Glutamatergic neuron (in vitro differentiated cells): ENCODE results near the gene C5orf58. TPM values are rescaled to one million over a fixed set of nuclear protein-coding genes. Genes with fewer than 3 reads are reported as not detected.

Experiments used
- DNase-seq: peaks from one replicate; pipeline ENCODE4 v3.0.0; 2022
- H3K27ac Mint-ChIP-seq: one replicate; pipeline ENCODE4 v1.8.0; 2020; ENCODE audit warnings: mild to moderate bottlenecking, mixed read lengths, inconsistent platforms; ENCODE audit not compliant: unreplicated experiment
- H3K27me3 Mint-ChIP-seq: one replicate; pipeline ENCODE4 v1.8.0; 2020; ENCODE audit warnings: mild to moderate bottlenecking, moderate library complexity, mixed read lengths, inconsistent platforms; ENCODE audit not compliant: unreplicated experiment
- H3K36me3 Mint-ChIP-seq: one replicate; pipeline ENCODE4 v1.8.0; 2020; ENCODE audit warnings: mild to moderate bottlenecking, mixed read lengths, inconsistent platforms; ENCODE audit not compliant: unreplicated experiment
- H3K4me1 Mint-ChIP-seq: one replicate; pipeline ENCODE4 v1.8.0; 2020; ENCODE audit warnings: mild to moderate bottlenecking, low read depth, mixed read lengths, inconsistent platforms; ENCODE audit not compliant: unreplicated experiment
- H3K4me3 Mint-ChIP-seq: one replicate; pipeline ENCODE4 v1.8.0; 2020; ENCODE audit warnings: mild to moderate bottlenecking, mixed read lengths, inconsistent platforms; ENCODE audit not compliant: unreplicated experiment
- H3K9me3 Mint-ChIP-seq: one replicate; pipeline ENCODE4 v1.8.0; 2020; ENCODE audit warnings: mild to moderate bottlenecking, moderate library complexity, mixed read lengths, inconsistent platforms; ENCODE audit not compliant: unreplicated experiment
- CTCF ChIP-seq: fragments of 200-600 bp; sonication (generic); IDR thresholded peaks from one replicate; pipeline ENCODE4 v1.5.0; 2021; ENCODE audit not compliant: partially characterized antibody, unreplicated experiment
- total RNA-seq: library from RNA; stranded (reverse); fragmentation: NEBNext Ultra II Directional; extraction: Animal tissue kit (Norgen Biotek cat#: 25700); gene quantifications from one replicate; pipeline ENCODE4 v1.2.1, GENCODE V29; 2021; ENCODE audit not compliant: unreplicated experiment

Gene C5orf58
- total RNA-seq, 1 donor from 2014 or later: not detected

- Mint-ChIP-seq H3K4me1 (peaks cover 2% of the 10 kb centered on the region), H3K36me3 (no peaks in the 10 kb centered on the region)
Measured at GRCh38 chr5:170201311-170201710, 31.5 kb upstream of the C5orf58 start.

GRCh38 chr5:170202117-170202516, 30.7 kb upstream of the C5orf58 start:
- H3K4me1 Mint-ChIP-seq: no peaks in the 10 kb centered on the region
- H3K27me3 Mint-ChIP-seq: peaks cover 2% of the 10 kb centered on the region
- no peak for TF ChIP-seq CTCF
- no peaks in the 10 kb centered on the region for H3K9me3 Mint-ChIP-seq
- H3K27ac Mint-ChIP-seq: no peak overlapping the region
- DNase-seq: no peak
- H3K4me3 Mint-ChIP-seq: no peak overlapping the region
- H3K36me3 Mint-ChIP-seq: no peaks in the 10 kb centered on the region

More at GRCh38 chr5:170201311-170201710, 31.5 kb upstream of the C5orf58 start:
- no peak for DNase-seq
- peaks cover 1% of the 10 kb centered on the region for H3K9me3 Mint-ChIP-seq
- no peak overlapping the region for H3K4me3 Mint-ChIP-seq
- TF ChIP-seq CTCF: no peak
- peaks cover 2% of the 10 kb centered on the region for H3K27me3 Mint-ChIP-seq
- no peak overlapping the region for H3K27ac Mint-ChIP-seq

GRCh38 chr5:170204202-170204601, 28.6 kb upstream of the C5orf58 start:
- no peaks in the 10 kb centered on the region for H3K4me1 Mint-ChIP-seq
- no peaks in the 10 kb centered on the region for H3K9me3 Mint-ChIP-seq
- no peak for DNase-seq
- no peak overlapping the region for H3K27ac Mint-ChIP-seq
- no peak for TF ChIP-seq CTCF
- no peak overlapping the region for H3K4me3 Mint-ChIP-seq
- H3K27me3 Mint-ChIP-seq: peaks cover 2% of the 10 kb centered on the region
- H3K36me3 Mint-ChIP-seq: no peaks in the 10 kb centered on the region

- Mint-ChIP-seq H3K9me3 (peaks cover 2% of the 10 kb centered on the region), H3K4me1 (no peaks in the 10 kb centered on the region), H3K4me3 (no peak overlapping the region), H3K36me3 (peaks cover 4% of the 10 kb centered on the region), H3K27me3 (peaks cover 2% of the 10 kb centered on the region), H3K27ac (no peak overlapping the region)
- TF ChIP-seq CTCF: no peak
- DNase-seq: no peak
Measured at GRCh38 chr5:170206216-170206615, 26.6 kb upstream of the C5orf58 start.

- TF ChIP-seq CTCF: no peak
- Mint-ChIP-seq H3K4me3 (no peak overlapping the region), H3K36me3 (peaks cover 5% of the 10 kb centered on the region), H3K27me3 (peaks cover 2% of the 10 kb centered on the region), H3K4me1 (no peaks in the 10 kb centered on the region), H3K27ac (no peak overlapping the region), H3K9me3 (peaks cover 2% of the 10 kb centered on the region)
- DNase-seq: no peak
Measured at GRCh38 chr5:170206958-170207357, 25.8 kb upstream of the C5orf58 start.
